ENCODE results near the gene SEC22A. TPM values are rescaled to one million over a fixed set of nuclear protein-coding genes. Genes with fewer than 3 reads are reported as not detected.

SEC22A gene
- total RNA-seq, 2 donors from 2014 or later: 26.8 to 34.9 TPM

DNA sequence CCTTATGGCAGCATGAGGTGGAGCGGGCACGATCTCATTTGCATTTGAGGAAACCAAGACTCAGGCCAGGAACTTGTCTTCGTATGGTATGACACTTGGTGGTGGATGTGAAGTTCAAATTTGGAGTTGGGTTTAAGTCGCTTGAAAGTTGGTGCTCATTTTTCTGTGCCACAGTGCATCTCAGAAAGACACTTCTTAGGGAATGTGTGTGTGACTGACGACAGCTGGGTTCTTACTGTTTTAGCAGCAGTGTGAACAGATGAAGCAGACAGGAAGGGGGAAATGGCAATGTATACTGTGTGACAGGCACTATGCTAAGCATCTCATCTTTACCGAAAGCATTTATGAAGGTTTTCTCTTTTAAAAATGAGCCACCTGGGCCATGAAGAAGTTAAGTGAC is 75.4 kb downstream of the SEC22A start:
- Histone ChIP-seq H3K4me1 (replicated peaks) (no peaks in the 10 kb centered on the region), H3K27ac (no peak overlapping the region), H3K27me3 (replicated peaks; ENCODE audit: insufficient read depth) (no peaks in the 10 kb centered on the region), H3K4me3 (no peak overlapping the region), H3K9me3 (no peaks in the 10 kb centered on the region), H3K36me3 (no peaks in the 10 kb centered on the region)
- intact Hi-C loops (cut with DNase I): no loop called here
- 80% methylated on average over 6 of the region's 6 CpGs for WGBS
- DNase-seq (ENCODE audit: low spot score): no peak
- TF ChIP-seq POLR2AphosphoS5 (IDR thresholded peaks at IDR 0.05) (no peak), CTCF (IDR thresholded peaks at IDR 0.05) (no peak), POLR2A (IDR thresholded peaks at IDR 0.05) (no peak)

GRCh38 chr3:123278446-123278845 is 76.7 kb downstream of the SEC22A start:
- H3K27me3 ChIP-seq (replicated peaks; ENCODE audit: insufficient read depth): no peaks in the 10 kb centered on the region
- no peak for DNase-seq (ENCODE audit: low spot score)
- no peak for TF ChIP-seq CTCF (IDR thresholded peaks at IDR 0.05)
- no peak for TF ChIP-seq POLR2AphosphoS5 (IDR thresholded peaks at IDR 0.05)
- TF ChIP-seq POLR2A (IDR thresholded peaks at IDR 0.05): no peak
- H3K4me3 ChIP-seq: no peak overlapping the region
- no peak overlapping the region for H3K27ac ChIP-seq
- no peaks in the 10 kb centered on the region for H3K4me1 ChIP-seq (replicated peaks)
- 86% methylated on average over 5 of the region's 5 CpGs for WGBS
- no peaks in the 10 kb centered on the region for H3K36me3 ChIP-seq
- H3K9me3 ChIP-seq: no peaks in the 10 kb centered on the region
- intact Hi-C loops (cut with DNase I): no loop called here

DNA sequence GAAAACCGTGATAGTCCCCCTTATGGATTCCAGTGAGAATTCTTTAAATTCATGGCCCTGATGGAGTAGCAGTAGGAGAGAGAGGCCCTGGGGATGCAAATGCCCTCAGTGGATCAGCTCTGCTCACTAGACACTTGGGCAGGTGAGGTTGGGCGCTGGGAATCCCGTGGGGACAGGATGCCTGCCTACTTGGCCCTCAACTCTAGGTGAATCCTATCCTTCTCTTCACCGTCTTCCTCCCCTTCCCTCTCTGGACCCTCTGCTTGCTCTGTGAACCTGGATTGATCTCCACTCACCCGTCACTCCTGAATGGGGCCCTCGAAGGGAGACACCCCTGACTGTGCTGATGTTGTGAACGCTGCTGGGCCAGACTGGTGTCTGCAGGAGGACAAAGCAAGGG is 77.4 kb downstream of the SEC22A start:
- no peaks in the 10 kb centered on the region for H3K9me3 ChIP-seq
- intact Hi-C loops (cut with DNase I): no loop called here
- DNase-seq (ENCODE audit: low spot score): no peak
- H3K4me3 ChIP-seq: no peak overlapping the region
- no peaks in the 10 kb centered on the region for H3K27me3 ChIP-seq (replicated peaks; ENCODE audit: insufficient read depth)
- no peak overlapping the region for H3K27ac ChIP-seq
- no peaks in the 10 kb centered on the region for H3K36me3 ChIP-seq
- no peaks in the 10 kb centered on the region for H3K4me1 ChIP-seq (replicated peaks)
- TF ChIP-seq POLR2A (IDR thresholded peaks at IDR 0.05): no peak
- no peak for TF ChIP-seq POLR2AphosphoS5 (IDR thresholded peaks at IDR 0.05)
- TF ChIP-seq CTCF (IDR thresholded peaks at IDR 0.05): no peak
- WGBS: 76% methylated on average over 7 of the region's 7 CpGs

GRCh38 chr3:123281406-123281805 is 79.7 kb downstream of the SEC22A start:
- intact Hi-C loops (cut with DNase I): no loop called here
- Histone ChIP-seq H3K36me3 (no peaks in the 10 kb centered on the region), H3K4me3 (no peak overlapping the region), H3K27ac (no peak overlapping the region), H3K4me1 (replicated peaks) (no peaks in the 10 kb centered on the region), H3K27me3 (replicated peaks; ENCODE audit: insufficient read depth) (no peaks in the 10 kb centered on the region), H3K9me3 (no peaks in the 10 kb centered on the region)
- no peak for DNase-seq (ENCODE audit: low spot score)
- WGBS: 93% methylated on average over 3 of the region's 3 CpGs
- TF ChIP-seq POLR2A (IDR thresholded peaks at IDR 0.05) (no peak), POLR2AphosphoS5 (IDR thresholded peaks at IDR 0.05) (no peak), CTCF (IDR thresholded peaks at IDR 0.05) (no peak)

- Histone ChIP-seq H3K4me1 (replicated peaks) (no peaks in the 10 kb centered on the region), H3K4me3 (no peak overlapping the region), H3K27me3 (replicated peaks; ENCODE audit: insufficient read depth) (no peaks in the 10 kb centered on the region), H3K36me3 (no peaks in the 10 kb centered on the region), H3K9me3 (no peaks in the 10 kb centered on the region), H3K27ac (no peak overlapping the region)
- no peak for DNase-seq (ENCODE audit: low spot score)
- TF ChIP-seq CTCF (IDR thresholded peaks at IDR 0.05) (no peak), POLR2AphosphoS5 (IDR thresholded peaks at IDR 0.05) (no peak), POLR2A (IDR thresholded peaks at IDR 0.05) (no peak)
- intact Hi-C loops (cut with DNase I): no loop called here
- 100% methylated on average over 2 of the region's 2 CpGs for WGBS
Measured at GRCh38 chr3:123281929-123282328, 80.2 kb downstream of the SEC22A start.

All from prostate gland (tissue), 2 donors.